Spinal cord (tissue), 10 donors: Measurements from ENCODE around the gene AOPEP. TPM values are rescaled to one million over a fixed set of nuclear protein-coding genes. Genes with fewer than 3 reads are reported as not detected.
A peak's percentile ranks its signal among the peaks of the same experiment; 100 is the strongest.
"Not testable (repeated sequence)": the region's sequence is repeated elsewhere in the genome, so short reads cannot be mapped to it uniquely, and the experiment has no call there.

Experiments used
- DNase-seq, 6 donors: peaks; one replicate each; pipeline versions ENCODE4 v3.0.0 to v3.0.0-alpha.2; 2013 to 2015; ENCODE audit warnings: low spot score in 6 of 6, low read depth in 4 of 6
- H3K27ac ChIP-seq: one replicate; pipeline ENCODE4 v1.5.1; 2013; ENCODE audit warnings: low read depth, low read length, control low read depth
- H3K27me3 ChIP-seq: one replicate; pipeline ENCODE4 v1.6.1; 2013; ENCODE audit warnings: low read length; ENCODE audit not compliant: control insufficient read depth, insufficient read depth
- H3K36me3 ChIP-seq: one replicate; pipeline ENCODE4 v1.6.1; 2013; ENCODE audit warnings: low read length; ENCODE audit not compliant: control insufficient read depth, insufficient read depth
- H3K4me1 ChIP-seq: one replicate; pipeline ENCODE4 v1.6.1; 2013; ENCODE audit warnings: low read length; ENCODE audit not compliant: control insufficient read depth, insufficient read depth
- H3K4me3 ChIP-seq: one replicate; pipeline ENCODE4 v1.5.1; 2013; ENCODE audit warnings: low read depth, low read length, control low read depth
- H3K9me3 ChIP-seq: one replicate; pipeline ENCODE4 v1.6.1; 2013; ENCODE audit warnings: low read length; ENCODE audit not compliant: control insufficient read depth, insufficient read depth
- WGBS: methylation state at CpG from one replicate; pipeline ENCODE4 v1.1.5; 2013; ENCODE audit warnings: missing lambda C conversion rate; ENCODE audit not compliant: insufficient coverage; 5-methylcytosine and 5-hydroxymethylcytosine counted together
- polyA plus RNA-seq, 2 donors: library from polyadenylated mRNA; unstranded; fragments of 120-200 nt; gene quantifications; one replicate each; pipeline ENCODE4 v1.2.1, GENCODE V29; 2013; ENCODE audit not compliant: insufficient read length in 2 of 2
- total RNA-seq, 2 donors: library from RNA; depleted of rRNA in 1 of 2; stranded (reverse); fragments of 120-200 nt in 1 of 2; fragments of >200 nt in 1 of 2; gene quantifications; one replicate each; pipeline versions ENCODE4 v1.2.3 to v1.2.4, GENCODE V29; 2013 to 2014
- donor health status: healthy.

AOPEP gene
- total and polyA plus RNA-seq, 4 donors: 42.8 to 77.4 (median 56.3) TPM

- Histone ChIP-seq H3K27ac (no peak overlapping the region), H3K4me3 (no peak overlapping the region), H3K27me3 (no peaks in the 10 kb centered on the region), H3K36me3 (peaks cover 5% of the 10 kb centered on the region), H3K4me1 (peaks cover 2% of the 10 kb centered on the region), H3K9me3 (no peaks in the 10 kb centered on the region)
- DNase-seq: no peak
- 100% methylated on average over 2 of the region's 3 CpGs for WGBS
Measured at GRCh38 chr9:94936419-94936818, 209.9 kb downstream of the AOPEP start.

DNA sequence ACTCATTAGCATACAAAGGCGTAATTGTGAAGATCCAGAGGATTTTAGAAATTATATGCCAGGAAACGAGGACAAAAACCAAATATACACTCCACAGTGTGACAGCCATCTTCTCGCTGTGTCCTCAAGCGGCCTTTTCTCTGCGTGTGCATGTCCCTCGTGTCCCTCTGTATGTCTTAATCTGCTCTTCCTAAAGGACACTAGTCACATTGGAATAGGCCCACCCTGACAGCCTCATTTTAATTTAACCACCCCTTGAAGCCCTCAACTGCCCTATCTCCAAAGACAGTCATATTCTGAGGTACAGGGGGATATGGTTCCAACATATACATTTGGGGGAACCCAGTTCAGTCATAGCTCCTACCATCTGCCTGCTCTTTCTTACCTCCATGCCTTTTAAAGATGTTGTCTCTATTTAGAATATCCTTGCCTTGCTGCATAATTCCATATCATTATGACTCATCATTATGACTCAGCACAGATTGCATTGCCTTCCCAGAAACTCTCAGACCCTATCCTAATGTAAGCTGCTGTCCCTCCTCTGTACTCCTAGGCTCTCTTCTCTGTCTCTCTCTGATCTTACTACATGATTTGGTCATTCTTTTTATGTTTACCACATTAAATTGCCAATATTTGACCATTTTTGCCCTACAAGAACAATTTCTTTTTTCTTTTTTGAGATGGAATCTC is 210.9 kb downstream of the AOPEP start:
- 95% methylated on average over 6 of the region's 6 CpGs for WGBS
- Histone ChIP-seq H3K27ac (no peak overlapping the region), H3K4me1 (peaks cover 2% of the 10 kb centered on the region), H3K36me3 (peaks cover 5% of the 10 kb centered on the region), H3K4me3 (no peak overlapping the region), H3K9me3 (no peaks in the 10 kb centered on the region), H3K27me3 (no peaks in the 10 kb centered on the region)
- no peak for DNase-seq

- no peak for DNase-seq
- Histone ChIP-seq H3K4me1 (peaks cover 2% of the 10 kb centered on the region), H3K4me3 (no peak overlapping the region), H3K9me3 (no peaks in the 10 kb centered on the region), H3K27ac (no peak overlapping the region), H3K36me3 (peaks cover 5% of the 10 kb centered on the region), H3K27me3 (no peaks in the 10 kb centered on the region)
- WGBS: 78% methylated on average over 3 of the region's 3 CpGs
Measured at GRCh38 chr9:94938384-94938783, 211.9 kb downstream of the AOPEP start.

DNA sequence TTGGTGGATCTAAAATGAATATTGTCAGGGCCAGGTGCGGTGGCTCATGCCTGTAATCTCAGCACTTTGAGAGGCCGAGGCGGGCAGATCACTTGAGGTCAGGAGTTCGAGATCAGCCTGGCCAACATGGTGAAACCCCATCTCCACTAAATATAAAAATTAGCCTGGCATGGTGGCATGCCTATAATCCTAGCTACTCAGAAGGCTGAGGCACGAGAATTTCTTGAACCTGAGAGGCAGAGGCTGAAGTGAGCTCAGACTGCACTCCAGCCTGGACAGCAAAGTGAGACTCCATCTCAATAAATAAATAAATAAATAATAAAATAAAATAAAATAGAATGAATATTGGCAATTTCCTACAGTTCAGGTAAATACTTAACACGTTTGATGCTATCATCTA is 213.8 kb downstream of the AOPEP start:
- DNase-seq, H3K9me3 ChIP-seq, H3K4me1 ChIP-seq, H3K27ac ChIP-seq, H3K4me3 ChIP-seq, H3K36me3 ChIP-seq, H3K27me3 ChIP-seq: not testable (repeated sequence)
- 90% methylated on average over 1 of the region's 6 CpGs for WGBS

DNA sequence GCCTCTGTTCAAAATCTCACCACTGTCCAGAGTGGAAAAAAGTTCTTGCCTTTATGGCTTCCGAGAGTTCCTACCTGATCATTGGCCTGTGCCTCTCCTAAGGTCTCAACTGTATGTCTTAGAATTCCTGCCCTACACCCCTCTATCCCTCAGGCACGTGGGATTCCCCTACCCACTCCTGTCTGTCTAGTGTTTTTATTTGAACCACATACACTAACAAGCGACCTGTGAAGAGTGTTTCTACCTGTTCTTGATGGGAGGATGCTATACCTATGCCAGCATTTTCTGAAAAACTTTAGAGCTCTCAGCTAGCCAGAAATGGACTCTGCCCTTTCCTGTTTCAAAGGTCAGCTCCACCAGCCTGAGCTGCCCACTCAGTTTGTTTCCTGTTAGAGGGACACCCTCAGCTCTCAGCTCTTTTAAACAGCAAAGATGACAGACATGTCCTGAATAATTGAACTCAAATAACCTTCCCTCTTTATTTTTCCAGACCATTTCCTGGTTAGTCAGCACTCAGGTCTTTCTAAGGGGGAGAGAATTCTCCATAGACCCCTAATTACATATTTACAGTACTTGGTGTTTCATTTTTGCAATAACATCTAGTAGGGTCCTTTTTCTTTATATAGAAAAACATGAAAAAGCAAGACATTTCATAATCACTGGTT is 214.8 kb downstream of the AOPEP start:
- 100% methylated on average over 1 of the region's 3 CpGs for WGBS
- H3K4me3 ChIP-seq: no peak overlapping the region
- DNase-seq: no peak
- H3K27me3 ChIP-seq: no peaks in the 10 kb centered on the region
- no peaks in the 10 kb centered on the region for H3K9me3 ChIP-seq
- H3K36me3 ChIP-seq: peaks cover 3% of the 10 kb centered on the region
- H3K27ac ChIP-seq: no peak overlapping the region
- H3K4me1 ChIP-seq: peaks cover 2% of the 10 kb centered on the region

GRCh38 chr9:94944626-94945025 is 218.1 kb downstream of the AOPEP start:
- Histone ChIP-seq H3K9me3 (no peaks in the 10 kb centered on the region), H3K27me3 (no peaks in the 10 kb centered on the region), H3K27ac (no peak overlapping the region), H3K4me1 (peaks cover 2% of the 10 kb centered on the region), H3K4me3 (no peak overlapping the region), H3K36me3 (peaks cover 7% of the 10 kb centered on the region)
- no peak for DNase-seq
- no CpG with 5 or more reads among the region's 1 CpG for WGBS

DNA sequence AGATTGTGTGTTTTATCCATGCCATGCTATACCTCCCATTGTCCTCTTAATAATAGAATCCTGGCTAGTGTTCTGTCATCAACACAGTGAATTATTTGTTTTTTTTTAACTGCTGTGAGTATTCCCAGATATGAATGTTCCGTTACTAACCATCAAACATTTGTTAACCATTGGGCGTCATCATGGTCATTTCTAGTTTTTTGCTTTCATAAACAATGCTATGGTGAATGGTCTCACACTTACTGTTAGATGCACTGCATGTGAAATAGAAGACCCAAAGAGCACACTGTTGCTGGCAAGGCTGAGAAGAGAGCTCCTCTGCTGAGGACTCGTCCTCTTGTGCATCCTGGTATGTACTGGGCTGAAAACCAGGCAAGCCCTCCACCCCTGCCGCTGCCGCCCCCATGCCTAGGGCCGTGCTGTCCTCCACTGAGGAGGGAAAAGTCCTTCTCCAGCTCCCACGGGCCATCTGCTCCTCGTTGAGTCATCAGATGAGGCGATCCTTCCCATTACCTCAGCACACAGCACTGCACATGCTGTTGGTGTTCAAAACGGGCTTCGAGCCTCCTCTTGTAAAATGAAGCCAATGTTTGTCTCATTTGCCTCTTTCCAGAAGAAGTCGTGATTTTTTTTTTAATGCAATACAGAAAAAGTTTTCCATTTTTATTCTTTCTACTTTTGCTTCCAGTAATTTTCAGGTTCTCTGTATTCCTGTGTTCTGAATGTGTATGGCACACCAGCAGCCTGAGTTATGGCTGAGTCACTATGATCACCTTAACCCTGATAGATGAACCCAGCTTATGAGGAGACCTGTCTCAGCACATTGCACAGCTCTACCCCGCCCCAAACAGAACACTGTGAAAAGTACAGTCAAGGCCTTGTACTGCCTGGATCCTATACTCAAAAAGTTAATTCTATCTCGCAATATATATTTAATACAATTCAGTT is 219.0 kb downstream of the AOPEP start:
- Histone ChIP-seq H3K4me3 (no peak overlapping the region), H3K9me3 (no peaks in the 10 kb centered on the region), H3K27ac (no peak overlapping the region), H3K27me3 (no peaks in the 10 kb centered on the region), H3K4me1 (peaks cover 6% of the 10 kb centered on the region), H3K36me3 (peaks cover 9% of the 10 kb centered on the region)
- DNase-seq: no peak
- 87% methylated on average over 4 of the region's 14 CpGs for WGBS

DNA sequence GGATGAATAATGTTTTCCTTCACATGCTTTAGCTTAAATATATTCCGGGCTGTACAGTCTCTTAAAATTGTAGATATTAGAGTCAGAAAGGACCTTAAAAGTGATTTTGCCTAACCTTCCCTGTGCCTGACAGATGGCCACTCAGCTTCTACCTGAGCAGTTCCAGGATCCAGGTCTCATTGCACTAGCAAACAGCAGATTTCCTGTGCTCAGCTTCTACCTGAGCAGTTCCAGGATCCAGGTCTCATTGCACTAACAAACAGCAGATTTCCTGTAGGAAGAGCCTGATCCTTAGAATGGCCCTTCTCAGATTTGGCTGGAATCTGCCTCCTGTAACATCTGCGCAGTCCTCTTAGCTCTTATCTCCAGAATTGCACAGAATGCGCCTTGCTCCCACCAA is 219.8 kb downstream of the AOPEP start:
- Histone ChIP-seq H3K36me3 (peaks cover 11% of the 10 kb centered on the region), H3K9me3 (no peaks in the 10 kb centered on the region), H3K27ac (no peak overlapping the region), H3K4me1 (peaks cover 7% of the 10 kb centered on the region), H3K27me3 (no peaks in the 10 kb centered on the region), H3K4me3 (no peak overlapping the region)
- no peak for DNase-seq
- WGBS: 100% methylated on average over 1 of the region's 3 CpGs

- peaks cover 11% of the 10 kb centered on the region for H3K36me3 ChIP-seq
- H3K9me3 ChIP-seq: no peaks in the 10 kb centered on the region
- DNase-seq: peak in 1 of 6 donors; percentile 18
- peaks cover 10% of the 10 kb centered on the region for H3K4me1 ChIP-seq
- H3K27me3 ChIP-seq: no peaks in the 10 kb centered on the region
- no peak overlapping the region for H3K4me3 ChIP-seq
- WGBS: 55% methylated on average over 3 of the region's 5 CpGs
- no peak overlapping the region for H3K27ac ChIP-seq
Measured at GRCh38 chr9:94948567-94949235, 222.2 kb downstream of the AOPEP start.
